ENCODE measurements around the gene PTPRD. TPM values are rescaled to one million over a fixed set of nuclear protein-coding genes. Genes with fewer than 3 reads are reported as not detected.

The PTPRD gene
- total RNA-seq, 1 experiment from 2014 or later = 32.5 TPM

GRCh38 chr9:10208691-10209069, 404.1 kb downstream of the PTPRD start:
- H4K91ac ChIP-seq (ENCODE audit: insufficient read length, low read depth, low read length) = no peak overlapping the region
- no peak overlapping the region for H3K18ac ChIP-seq (ENCODE audit: insufficient read length, low read depth, low read length)
- no peaks in the 10 kb centered on the region for H3K23me2 ChIP-seq (ENCODE audit: insufficient read length, low read depth, low read length, poor library complexity, severe bottlenecking)
- no peaks in the 10 kb centered on the region for H3K9me3 ChIP-seq (ENCODE audit: control insufficient read depth, low read depth, low read length)
- Mint-ChIP-seq H3K27ac (no peak overlapping the region), H3K4me3 (peak overlapping the region in 1 of 2 experiments; percentile 70; a peak in 2 of 5 replicates), H3K9me3 (no peaks in the 10 kb centered on the region), H3K27me3 (ENCODE audit: low read depth) (peaks cover 16% of the 10 kb centered on the region), H3K4me1 (0 out of 4 replicates have a peak, but pooled peaks cover 0 to 2% of the 10 kb centered on the region in 2 experiments), H3K36me3 (ENCODE audit: insufficient read depth in 1 of 3, low read depth in 3 of 3) (no peaks in the 10 kb centered on the region)
- H4K8ac ChIP-seq (replicated peaks; ENCODE audit: insufficient read length, low read depth, low read length) = no peak overlapping the region
- H3K4me1 ChIP-seq (ENCODE audit: insufficient read depth, low read length) = no peaks in the 10 kb centered on the region
- no peak overlapping the region for H3K4ac ChIP-seq (ENCODE audit: low read depth, low read length)
- H3K27me3 ChIP-seq (ENCODE audit: insufficient read depth, low read length) = no peaks in the 10 kb centered on the region
- no peak overlapping the region for H3K14ac ChIP-seq (ENCODE audit: insufficient read depth, low read length)
- no peaks in the 10 kb centered on the region for H3K79me2 ChIP-seq (ENCODE audit: insufficient read depth, low read length)
- H3K79me1 ChIP-seq (ENCODE audit: insufficient read depth, low read depth, low read length, poor library complexity, severe bottlenecking) = no peaks in the 10 kb centered on the region
- TF ChIP-seq CTCF (conservative IDR thresholded peaks at IDR 0.05) = no peak
- H4K5ac ChIP-seq (ENCODE audit: insufficient read length, low read depth, low read length) = no peak overlapping the region
- DNase-seq = no peak
- no peak overlapping the region for H2BK12ac ChIP-seq (ENCODE audit: insufficient read length, low read depth, low read length)
- no peak overlapping the region for H3K56ac ChIP-seq (ENCODE audit: insufficient read length, low read depth, low read length)
- H3K4me2 ChIP-seq (ENCODE audit: insufficient read depth, insufficient read length, low read length) = no peak overlapping the region
- H4K20me1 ChIP-seq (ENCODE audit: control insufficient read depth, insufficient read depth, insufficient read length) = no peaks in the 10 kb centered on the region
- H3T11ph ChIP-seq (ENCODE audit: low read length) = no peak overlapping the region
- no peak overlapping the region for H2BK20ac ChIP-seq (ENCODE audit: low read depth, low read length, poor library complexity, severe bottlenecking)
- H2AK5ac ChIP-seq (ENCODE audit: insufficient read length, low read length) = no peak overlapping the region
- H2BK15ac ChIP-seq (ENCODE audit: low read depth, low read length) = no peak overlapping the region
- no peak overlapping the region for H2BK120ac ChIP-seq (ENCODE audit: low read depth, low read length, poor library complexity, severe bottlenecking)
- no peak overlapping the region for H3K27ac ChIP-seq (ENCODE audit: insufficient read length, low read depth, low read length)
- no CpG with 5 or more reads among the region's 3 CpGs for WGBS (ENCODE audit: extremely low coverage, insufficient read length, low lambda C conversion rate)
- H3K9ac ChIP-seq (ENCODE audit: extremely low read depth, insufficient read length, low read length) = no peak overlapping the region
- H2AFZ ChIP-seq (ENCODE audit: low read length) = peak overlapping the region; percentile 48
- no peak overlapping the region for H2BK5ac ChIP-seq (ENCODE audit: insufficient read length, low read length)
- H3K23ac ChIP-seq (ENCODE audit: insufficient read length, low read depth, low read length) = no peak overlapping the region

All from H9 (cell line).